HEK293 (cell line): ENCODE measurements around the gene SPTSSB.

Experiments used
- CTCF ChIA-PET: fragments of 350-600 bp; formaldehyde crosslinking; extraction: SDS; loops from one replicate; lab custom pipeline; 2021; ENCODE audit warnings: antibody characterized with exemption; lab: Yijun Ruan, JAX
- POLR2A ChIA-PET: fragments of 300-600 bp; formaldehyde crosslinking; extraction: SDS; loops from one replicate; lab custom pipeline; 2020; ENCODE audit warnings: antibody characterized with exemption, inconsistent platforms; lab: Yijun Ruan, JAX
- H3K27ac ChIP-seq: fragments of 200-500 bp; sonication (Bioruptor generic); 2 replicates; pipeline ENCODE4 v1.5.1; 2014; ENCODE audit warnings: low read depth, low read length, control low read depth, inconsistent platforms; ENCODE audit errors: extremely low read depth
- H3K36me3 ChIP-seq, 2 experiments: fragments of 200-500 bp in 1 of 2; sonication (Bioruptor generic) in 1 of 2; 1 replicate in 1 of 2; 2 replicates in 1 of 2; pipeline ENCODE4 v1.5.1; 2014 to 2017; ENCODE audit warnings: inconsistent platforms in 2 of 2, low read length in 2 of 2; ENCODE audit not compliant: control insufficient read depth in 2 of 2, insufficient read depth in 1 of 2
- H3K4me1 ChIP-seq: fragments of 200-500 bp; sonication (Bioruptor generic); 2 replicates; pipeline ENCODE4 v1.5.1; 2014; ENCODE audit warnings: mild to moderate bottlenecking, low read length, inconsistent platforms; ENCODE audit not compliant: control insufficient read depth, insufficient read depth
- H3K4me3 ChIP-seq: 2 replicates; pipeline ENCODE4 v1.5.1; 2011; ENCODE audit warnings: low read depth, mild to moderate bottlenecking, control low read depth, low read length, moderate library complexity
- H3K9me3 ChIP-seq: fragments of 200-500 bp; sonication (Bioruptor generic); 2 replicates; pipeline ENCODE4 v1.5.1; 2014; ENCODE audit warnings: low read depth, low read length, inconsistent platforms; ENCODE audit not compliant: control insufficient read depth, insufficient read depth
- HOXC10 ChIP-seq: sonication (generic); formaldehyde crosslinking; IDR thresholded peaks from 2 replicates; pipeline ENCODE4 v1.8.1; 2023; ENCODE audit warnings: mild to moderate bottlenecking, missing genetic modification reagents
- IKZF3 ChIP-seq: fragments of 450-650 bp; IDR thresholded peaks from 2 replicates; pipeline ENCODE4 v1.5.0; 2018; ENCODE audit warnings: missing biosample characterization, mild to moderate bottlenecking, missing genetic modification characterization, moderate library complexity
- KLF1 ChIP-seq: fragments of 450-650 bp; formaldehyde crosslinking; IDR thresholded peaks from 2 replicates; pipeline ENCODE4 v1.5.1; 2016; ENCODE audit warnings: missing biosample characterization, missing genetic modification characterization
- ZBTB1 ChIP-seq: fragments of 450-650 bp; formaldehyde crosslinking; IDR thresholded peaks from 2 replicates; pipeline ENCODE4 v1.5.1; 2016; ENCODE audit warnings: missing biosample characterization, missing genetic modification characterization
- ZNF138 ChIP-seq: fragments of 450-650 bp; formaldehyde crosslinking; IDR thresholded peaks from 2 replicates; pipeline ENCODE4 v1.5.1; 2016; ENCODE audit warnings: missing biosample characterization, missing genetic modification characterization, borderline replicate concordance
- ZNF157 ChIP-seq: fragments of 450-650 bp; formaldehyde crosslinking; IDR thresholded peaks from 2 replicates; pipeline ENCODE4 v1.5.1; 2016; ENCODE audit warnings: missing biosample characterization, missing genetic modification characterization
- ZNF221 ChIP-seq: fragments of 450-650 bp; formaldehyde crosslinking; IDR thresholded peaks from 2 replicates; pipeline ENCODE4 v1.5.1; 2017; ENCODE audit warnings: missing biosample characterization, missing genetic modification characterization, borderline replicate concordance
- ZNF239 ChIP-seq: fragments of 450-650 bp; formaldehyde crosslinking; IDR thresholded peaks from 2 replicates; pipeline ENCODE4 v1.5.1; 2016; ENCODE audit warnings: missing biosample characterization, missing genetic modification characterization
- ZNF48 ChIP-seq: fragments of 450-650 bp; formaldehyde crosslinking; IDR thresholded peaks from 2 replicates; pipeline ENCODE4 v1.5.1; 2016; ENCODE audit warnings: missing biosample characterization, missing genetic modification characterization
- ZNF548 ChIP-seq: fragments of 450-650 bp; formaldehyde crosslinking; IDR thresholded peaks from 2 replicates; pipeline ENCODE4 v1.5.1; 2016; ENCODE audit warnings: missing biosample characterization, missing genetic modification characterization
- ZNF560 ChIP-seq: fragments of 450-650 bp; formaldehyde crosslinking; IDR thresholded peaks from 2 replicates; pipeline ENCODE4 v1.5.1; 2017; ENCODE audit warnings: missing biosample characterization, missing genetic modification characterization, borderline replicate concordance
- ZNF623 ChIP-seq: fragments of 450-650 bp; formaldehyde crosslinking; IDR thresholded peaks from 2 replicates; pipeline ENCODE4 v1.5.1; 2016; ENCODE audit warnings: missing biosample characterization, missing genetic modification characterization
- ZNF654 ChIP-seq: fragments of 450-650 bp; formaldehyde crosslinking; IDR thresholded peaks from 2 replicates; pipeline ENCODE4 v1.5.1; 2016; ENCODE audit warnings: low read depth, missing biosample characterization, missing genetic modification characterization
- ZNF660 ChIP-seq: fragments of 450-650 bp; IDR thresholded peaks from 2 replicates; pipeline ENCODE4 v1.5.1; 2018; ENCODE audit warnings: missing biosample characterization, mild to moderate bottlenecking, missing genetic modification characterization
- ZNF76 ChIP-seq: fragments of 450-650 bp; formaldehyde crosslinking; IDR thresholded peaks from 2 replicates; pipeline ENCODE4; 2016; ENCODE audit warnings: low read depth, missing biosample characterization, missing genetic modification characterization, borderline replicate concordance
- ZNF791 ChIP-seq: fragments of 450-650 bp; formaldehyde crosslinking; IDR thresholded peaks from 2 replicates; pipeline ENCODE4 v1.5.1; 2016; ENCODE audit warnings: missing biosample characterization, missing genetic modification characterization
- TF ChIP-seq, protein P1 (sequence below): fragments of 450-650 bp; formaldehyde crosslinking; IDR thresholded peaks from 2 replicates; pipeline ENCODE4; 2016; ENCODE audit warnings: missing biosample characterization, missing genetic modification characterization
- TF ChIP-seq, protein P2 (sequence below): fragments of 450-650 bp; formaldehyde crosslinking; IDR thresholded peaks from 2 replicates; pipeline ENCODE4 v1.5.1; 2016; ENCODE audit warnings: missing biosample characterization, missing genetic modification characterization
- TF ChIP-seq, protein P3 (sequence below): fragments of 450-650 bp; formaldehyde crosslinking; IDR thresholded peaks from 2 replicates; pipeline ENCODE4 v1.5.1; 2017; ENCODE audit warnings: missing biosample characterization, missing genetic modification characterization
- TF ChIP-seq, protein P4 (sequence below): fragments of 450-650 bp; formaldehyde crosslinking; IDR thresholded peaks from 2 replicates; pipeline ENCODE4 v1.5.0; 2017; ENCODE audit warnings: missing biosample characterization, missing genetic modification characterization, borderline replicate concordance

The SPTSSB gene

DNA sequence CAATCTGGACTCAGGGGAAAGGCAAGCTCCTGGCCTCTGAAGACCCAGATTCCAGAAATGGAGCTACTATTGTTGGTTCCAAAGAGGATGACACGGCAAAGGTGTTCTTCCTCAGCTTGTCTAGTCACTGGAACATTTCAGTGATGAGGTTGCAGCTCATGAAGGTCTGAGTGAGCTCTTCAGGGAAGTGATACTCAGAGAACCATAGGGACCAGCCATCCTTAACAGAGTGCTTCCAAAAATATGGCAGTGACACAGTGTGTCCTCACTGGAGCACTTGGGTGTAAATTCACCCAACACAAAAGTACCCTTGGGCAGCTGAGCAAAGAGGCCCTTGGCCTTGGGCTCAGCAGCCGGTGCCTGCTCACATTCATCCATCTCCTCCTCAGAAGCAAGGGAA, 46.3 kb downstream of the SPTSSB start (continued):
- TF ChIP-seq, protein P1, sequence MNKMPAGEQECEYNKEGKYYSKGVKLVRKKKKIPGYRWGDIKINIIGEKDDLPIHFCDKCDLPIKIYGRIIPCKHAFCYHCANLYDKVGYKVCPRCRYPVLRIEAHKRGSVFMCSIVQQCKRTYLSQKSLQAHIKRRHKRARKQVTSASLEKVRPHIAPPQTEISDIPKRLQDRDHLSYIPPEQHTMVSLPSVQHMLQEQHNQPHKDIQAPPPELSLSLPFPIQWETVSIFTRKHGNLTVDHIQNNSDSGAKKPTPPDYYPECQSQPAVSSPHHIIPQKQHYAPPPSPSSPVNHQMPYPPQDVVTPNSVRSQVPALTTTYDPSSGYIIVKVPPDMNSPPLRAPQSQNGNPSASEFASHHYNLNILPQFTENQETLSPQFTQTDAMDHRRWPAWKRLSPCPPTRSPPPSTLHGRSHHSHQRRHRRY (tag by site-specific recombination): no peak
- no peak for TF ChIP-seq ZBTB1 (tag by site-specific recombination)
- TF ChIP-seq ZNF239 (tag by site-specific recombination): no peak
- TF ChIP-seq ZNF548 (tag by site-specific recombination): no peak
- TF ChIP-seq ZNF157 (tag by site-specific recombination): no peak
- TF ChIP-seq ZNF654 (tag by site-specific recombination): no peak
- TF ChIP-seq, protein P2, sequence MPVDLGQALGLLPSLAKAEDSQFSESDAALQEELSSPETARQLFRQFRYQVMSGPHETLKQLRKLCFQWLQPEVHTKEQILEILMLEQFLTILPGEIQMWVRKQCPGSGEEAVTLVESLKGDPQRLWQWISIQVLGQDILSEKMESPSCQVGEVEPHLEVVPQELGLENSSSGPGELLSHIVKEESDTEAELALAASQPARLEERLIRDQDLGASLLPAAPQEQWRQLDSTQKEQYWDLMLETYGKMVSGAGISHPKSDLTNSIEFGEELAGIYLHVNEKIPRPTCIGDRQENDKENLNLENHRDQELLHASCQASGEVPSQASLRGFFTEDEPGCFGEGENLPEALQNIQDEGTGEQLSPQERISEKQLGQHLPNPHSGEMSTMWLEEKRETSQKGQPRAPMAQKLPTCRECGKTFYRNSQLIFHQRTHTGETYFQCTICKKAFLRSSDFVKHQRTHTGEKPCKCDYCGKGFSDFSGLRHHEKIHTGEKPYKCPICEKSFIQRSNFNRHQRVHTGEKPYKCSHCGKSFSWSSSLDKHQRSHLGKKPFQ (tag by site-specific recombination): no peak
- TF ChIP-seq, protein P3, sequence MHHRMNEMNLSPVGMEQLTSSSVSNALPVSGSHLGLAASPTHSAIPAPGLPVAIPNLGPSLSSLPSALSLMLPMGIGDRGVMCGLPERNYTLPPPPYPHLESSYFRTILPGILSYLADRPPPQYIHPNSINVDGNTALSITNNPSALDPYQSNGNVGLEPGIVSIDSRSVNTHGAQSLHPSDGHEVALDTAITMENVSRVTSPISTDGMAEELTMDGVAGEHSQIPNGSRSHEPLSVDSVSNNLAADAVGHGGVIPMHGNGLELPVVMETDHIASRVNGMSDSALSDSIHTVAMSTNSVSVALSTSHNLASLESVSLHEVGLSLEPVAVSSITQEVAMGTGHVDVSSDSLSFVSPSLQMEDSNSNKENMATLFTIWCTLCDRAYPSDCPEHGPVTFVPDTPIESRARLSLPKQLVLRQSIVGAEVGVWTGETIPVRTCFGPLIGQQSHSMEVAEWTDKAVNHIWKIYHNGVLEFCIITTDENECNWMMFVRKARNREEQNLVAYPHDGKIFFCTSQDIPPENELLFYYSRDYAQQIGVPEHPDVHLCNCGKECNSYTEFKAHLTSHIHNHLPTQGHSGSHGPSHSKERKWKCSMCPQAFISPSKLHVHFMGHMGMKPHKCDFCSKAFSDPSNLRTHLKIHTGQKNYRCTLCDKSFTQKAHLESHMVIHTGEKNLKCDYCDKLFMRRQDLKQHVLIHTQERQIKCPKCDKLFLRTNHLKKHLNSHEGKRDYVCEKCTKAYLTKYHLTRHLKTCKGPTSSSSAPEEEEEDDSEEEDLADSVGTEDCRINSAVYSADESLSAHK (tag by site-specific recombination): no peak
- TF ChIP-seq KLF1 (tag by site-specific recombination): no peak
- TF ChIP-seq, all 188 proteins: peak for 0

DNA sequence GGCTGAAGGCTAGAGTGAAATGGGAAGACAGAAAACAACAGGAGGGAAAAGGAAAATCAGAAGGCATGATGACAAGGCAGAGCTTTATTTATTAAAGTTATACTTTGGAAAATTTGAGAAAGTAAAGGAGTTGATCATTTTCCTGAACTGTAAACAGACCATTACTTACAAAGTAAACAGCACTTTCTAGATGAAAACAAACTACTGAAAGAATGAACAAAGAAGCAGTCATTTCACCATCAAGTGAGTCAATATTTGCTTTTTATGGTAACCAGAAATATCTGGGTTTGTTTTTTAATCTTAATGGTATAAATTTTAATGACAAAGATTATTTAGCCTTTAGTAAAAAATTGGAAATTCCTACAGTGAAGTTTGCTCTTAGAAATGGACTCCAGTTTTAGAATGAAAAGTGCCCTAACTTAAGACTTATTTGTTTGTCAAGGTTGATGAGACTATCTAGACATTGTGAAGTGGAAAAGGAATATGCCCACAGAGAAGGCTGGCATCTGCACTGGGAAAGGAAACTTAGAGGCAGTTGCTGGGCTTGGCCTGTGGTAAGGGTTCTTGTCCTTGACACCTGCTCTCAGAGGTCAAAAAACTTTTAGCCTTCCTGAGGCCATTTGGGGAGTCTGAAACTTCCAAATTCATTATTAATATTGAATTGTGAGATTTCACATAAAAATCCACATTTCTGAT, 47.2 kb downstream of the SPTSSB start:
- ChIA-PET CTCF (interaction anchor here (1.1 kb wide), 1 partner anchor 19 kb away, joined by 3 read pairs; no protein-coding TSS in a partner anchor), POLR2A (no interaction called here)
- TF ChIP-seq ZNF221: no peak
- TF ChIP-seq IKZF3 (tag by site-specific recombination): no peak
- TF ChIP-seq, protein P4, sequence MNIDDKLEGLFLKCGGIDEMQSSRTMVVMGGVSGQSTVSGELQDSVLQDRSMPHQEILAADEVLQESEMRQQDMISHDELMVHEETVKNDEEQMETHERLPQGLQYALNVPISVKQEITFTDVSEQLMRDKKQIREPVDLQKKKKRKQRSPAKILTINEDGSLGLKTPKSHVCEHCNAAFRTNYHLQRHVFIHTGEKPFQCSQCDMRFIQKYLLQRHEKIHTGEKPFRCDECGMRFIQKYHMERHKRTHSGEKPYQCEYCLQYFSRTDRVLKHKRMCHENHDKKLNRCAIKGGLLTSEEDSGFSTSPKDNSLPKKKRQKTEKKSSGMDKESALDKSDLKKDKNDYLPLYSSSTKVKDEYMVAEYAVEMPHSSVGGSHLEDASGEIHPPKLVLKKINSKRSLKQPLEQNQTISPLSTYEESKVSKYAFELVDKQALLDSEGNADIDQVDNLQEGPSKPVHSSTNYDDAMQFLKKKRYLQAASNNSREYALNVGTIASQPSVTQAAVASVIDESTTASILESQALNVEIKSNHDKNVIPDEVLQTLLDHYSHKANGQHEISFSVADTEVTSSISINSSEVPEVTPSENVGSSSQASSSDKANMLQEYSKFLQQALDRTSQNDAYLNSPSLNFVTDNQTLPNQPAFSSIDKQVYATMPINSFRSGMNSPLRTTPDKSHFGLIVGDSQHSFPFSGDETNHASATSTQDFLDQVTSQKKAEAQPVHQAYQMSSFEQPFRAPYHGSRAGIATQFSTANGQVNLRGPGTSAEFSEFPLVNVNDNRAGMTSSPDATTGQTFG: no peak
- no peak for TF ChIP-seq ZNF660 (tag by site-specific recombination)
- no peak for TF ChIP-seq ZBTB1 (tag by site-specific recombination)
- TF ChIP-seq ZNF623 (tag by site-specific recombination): no peak
- TF ChIP-seq ZNF138 (tag by site-specific recombination): no peak
- TF ChIP-seq HOXC10: no peak
- no peak for TF ChIP-seq ZNF76 (tag by site-specific recombination)
- TF ChIP-seq ZNF560: no peak
- TF ChIP-seq ZNF791 (tag by site-specific recombination): no peak
- TF ChIP-seq ZNF48: no peak
- no peaks in the 10 kb centered on the region for H3K4me1 ChIP-seq
- no peak overlapping the region for H3K27ac ChIP-seq
- H3K36me3 ChIP-seq: no peaks in the 10 kb centered on the region
- H3K9me3 ChIP-seq: no peaks in the 10 kb centered on the region
- no peak overlapping the region for H3K4me3 ChIP-seq
